Thyroid gland (tissue), 4 donors: ENCODE data around the gene ALDOC.

Experiments
- POLR2A ChIP-seq, 2 donors: fragments of 450-650 bp; IDR thresholded peaks; one replicate each; pipeline ENCODE4 v1.6.1; 2017; ENCODE audit warnings: antibody characterized with exemption in 2 of 2, mild to moderate bottlenecking in 2 of 2, moderate library complexity in 1 of 2
- TF ChIP-seq, protein P1 (sequence below), 6 experiments: fragments of 200-600 bp in 3 of 6; fragments of 450-650 bp in 3 of 6; sonication (generic) in 3 of 6; IDR thresholded peaks; one replicate each; pipeline ENCODE4 v1.5.1; 2016 to 2019; ENCODE audit warnings: antibody characterized with exemption in 6 of 6, mild to moderate bottlenecking in 2 of 6, inconsistent platforms in 1 of 6, moderate library complexity in 1 of 6

DNA sequence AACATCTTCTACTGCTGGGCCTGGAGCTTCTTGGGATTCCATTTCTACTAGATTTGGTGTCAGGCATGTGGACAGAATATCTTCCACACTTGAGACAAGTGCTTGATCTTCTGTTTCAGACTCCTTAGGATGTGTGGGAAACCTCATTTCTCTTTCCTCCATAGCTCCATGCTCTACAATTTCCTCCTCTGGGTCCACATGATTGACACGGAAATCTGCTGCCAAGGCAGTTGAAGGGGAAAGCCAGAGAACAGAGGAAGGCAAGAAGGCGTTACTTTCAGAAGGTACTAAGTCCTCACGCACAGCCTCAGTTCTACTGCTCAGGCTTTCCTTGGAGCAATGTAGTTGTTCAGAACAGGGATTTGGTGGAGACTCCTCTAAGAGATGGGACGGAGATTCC, 15.6 kb upstream of the ALDOC start:
- TF ChIP-seq, protein P1, sequence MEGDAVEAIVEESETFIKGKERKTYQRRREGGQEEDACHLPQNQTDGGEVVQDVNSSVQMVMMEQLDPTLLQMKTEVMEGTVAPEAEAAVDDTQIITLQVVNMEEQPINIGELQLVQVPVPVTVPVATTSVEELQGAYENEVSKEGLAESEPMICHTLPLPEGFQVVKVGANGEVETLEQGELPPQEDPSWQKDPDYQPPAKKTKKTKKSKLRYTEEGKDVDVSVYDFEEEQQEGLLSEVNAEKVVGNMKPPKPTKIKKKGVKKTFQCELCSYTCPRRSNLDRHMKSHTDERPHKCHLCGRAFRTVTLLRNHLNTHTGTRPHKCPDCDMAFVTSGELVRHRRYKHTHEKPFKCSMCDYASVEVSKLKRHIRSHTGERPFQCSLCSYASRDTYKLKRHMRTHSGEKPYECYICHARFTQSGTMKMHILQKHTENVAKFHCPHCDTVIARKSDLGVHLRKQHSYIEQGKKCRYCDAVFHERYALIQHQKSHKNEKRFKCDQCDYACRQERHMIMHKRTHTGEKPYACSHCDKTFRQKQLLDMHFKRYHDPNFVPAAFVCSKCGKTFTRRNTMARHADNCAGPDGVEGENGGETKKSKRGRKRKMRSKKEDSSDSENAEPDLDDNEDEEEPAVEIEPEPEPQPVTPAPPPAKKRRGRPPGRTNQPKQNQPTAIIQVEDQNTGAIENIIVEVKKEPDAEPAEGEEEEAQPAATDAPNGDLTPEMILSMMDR (IDR thresholded peaks at IDR 0.05) = no peak
- TF ChIP-seq POLR2A (IDR thresholded peaks at IDR 0.05) = no peak
